CD4-positive, alpha-beta T cell treated with Interleukin-2 at 100 ng/mL for 4 hours (primary cell): Measurements from ENCODE around the gene ZNF175.
A peak's percentile ranks its signal among the peaks of the same experiment; 100 is the strongest.

ENCODE experiments used
- DNase-seq: peaks from one replicate; pipeline ENCODE4 v3.0.0-alpha.2; 2020; ENCODE audit warnings: low spot score

ZNF175 gene

DNA sequence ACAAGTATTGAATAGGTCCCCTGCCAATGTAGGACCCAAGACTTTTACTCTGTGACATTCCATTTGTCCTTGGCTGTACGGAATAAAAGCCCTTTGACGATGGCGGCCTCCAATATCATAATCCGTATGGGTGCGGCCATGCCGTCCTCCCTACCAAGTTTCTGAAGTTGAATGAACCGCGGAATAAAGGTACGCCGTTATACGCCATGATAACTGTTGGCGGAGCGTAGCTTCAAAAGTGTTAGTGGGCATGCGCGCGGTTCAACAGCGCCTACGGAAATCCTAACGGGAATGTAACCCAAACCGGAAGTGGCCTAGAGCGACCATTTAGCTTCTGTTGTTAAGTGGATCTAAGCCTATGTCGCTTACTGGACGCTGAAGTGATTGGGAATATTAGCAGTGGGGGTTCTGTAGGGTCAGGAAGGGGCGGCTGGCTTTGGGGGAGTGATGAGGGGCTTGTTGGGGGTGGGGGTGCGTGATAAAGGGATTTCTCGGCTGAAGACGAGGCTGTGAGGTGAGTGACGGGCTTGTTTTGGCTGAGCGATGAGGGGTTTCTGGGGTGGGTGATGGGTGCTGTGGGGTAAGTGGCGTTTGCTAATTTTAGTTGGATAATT lies at the start of gene ZNF175:
TSS of gene ZNF175 (plus strand) at position 322 of the 614 bp plus-strand sequence. CDS start 2,047 bp downstream, outside the sequence.
- peak; percentile 92 for DNase-seq

GRCh38 chr19:51521357-51521756 lies 49.7 kb upstream of the ZNF175 start:
- no peak for DNase-seq

DNA sequence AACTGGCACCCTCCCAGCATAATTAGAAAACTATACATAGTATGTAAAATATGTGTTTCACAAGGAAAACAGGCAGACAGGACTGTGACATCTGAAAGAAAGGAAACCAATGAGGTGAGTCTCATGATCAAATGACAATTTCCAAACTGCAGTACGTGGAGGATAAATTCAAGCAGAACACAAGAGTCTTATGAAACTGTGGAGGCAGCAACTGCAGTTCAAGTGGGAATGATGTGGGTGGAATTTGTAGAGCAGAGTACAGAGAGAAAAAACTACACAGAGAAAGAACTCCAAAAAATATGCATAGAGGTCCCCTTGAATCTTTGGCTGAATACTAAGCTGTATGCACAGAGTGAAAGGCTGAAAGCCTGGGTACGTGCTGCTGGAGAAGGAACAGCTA lies 49.3 kb upstream of the ZNF175 start:
- DNase-seq: no peak

DNA sequence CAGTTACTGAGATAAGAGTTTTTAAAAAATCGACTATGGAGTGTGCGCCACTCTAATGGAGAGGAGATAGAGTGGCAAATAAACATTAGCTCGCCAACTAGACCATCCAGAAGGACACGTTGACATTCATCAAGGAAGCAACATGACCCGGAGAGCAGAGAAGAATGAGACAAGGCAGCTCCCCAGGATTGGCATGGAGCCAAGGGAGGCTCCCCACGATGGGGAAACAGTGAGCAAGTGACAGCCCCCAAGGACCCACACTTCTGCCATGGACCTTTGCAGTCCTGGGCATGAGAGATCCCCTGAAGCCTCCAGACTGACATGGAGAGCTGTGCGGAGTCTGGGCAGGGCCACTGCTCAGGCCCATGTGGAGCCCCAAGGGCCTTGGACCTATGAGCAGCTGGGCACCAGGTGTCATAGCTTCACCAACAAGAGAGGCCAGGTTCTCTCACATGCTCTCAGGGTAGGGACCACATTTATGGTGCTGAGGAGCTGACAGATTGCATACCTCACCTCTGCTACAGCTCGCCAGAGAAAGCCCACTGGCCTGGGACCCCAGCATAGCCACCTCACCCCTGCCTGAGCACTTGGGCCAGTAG lies 46.3 kb upstream of the ZNF175 start:
- no peak for DNase-seq

DNA sequence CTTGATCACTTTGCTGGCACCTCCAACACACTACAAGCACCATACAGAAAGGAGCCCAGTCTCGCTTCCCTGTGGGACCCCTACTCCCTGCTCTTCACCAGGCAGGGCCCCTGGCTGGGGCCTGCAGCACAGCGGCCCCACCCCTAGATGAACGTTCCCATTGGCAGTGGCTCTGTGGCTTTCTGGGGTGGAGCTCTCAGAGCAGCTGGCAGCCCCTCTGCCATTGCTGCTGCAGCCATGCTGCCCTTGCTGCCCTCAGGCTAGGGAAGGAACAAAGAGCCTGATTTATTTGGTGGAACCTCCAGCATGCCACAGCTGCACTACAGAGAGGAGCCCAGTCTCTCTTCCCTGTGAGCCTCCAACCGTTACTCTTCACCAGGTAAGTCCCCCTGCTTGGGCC lies 45.4 kb upstream of the ZNF175 start:
- no peak for DNase-seq

DNA sequence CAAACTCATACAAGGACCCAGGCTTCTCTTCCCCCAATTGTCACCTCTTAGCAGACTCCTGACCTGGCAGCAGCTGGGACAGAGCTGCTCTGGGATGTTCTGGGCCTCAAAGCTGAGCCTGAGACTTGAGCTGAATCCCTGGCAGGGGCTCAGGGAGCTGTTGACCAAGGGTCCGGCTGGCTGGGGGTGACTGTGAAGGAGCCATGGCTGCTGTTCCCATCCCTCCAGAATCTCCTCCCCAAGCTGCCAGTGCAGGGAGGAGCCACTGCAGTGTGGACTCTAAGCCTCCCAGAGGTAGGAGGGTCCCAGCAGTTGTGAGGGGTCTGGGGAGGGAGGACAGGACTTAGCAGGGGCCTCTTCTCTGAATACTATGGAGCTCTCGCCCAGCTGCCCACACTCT lies 41.8 kb upstream of the ZNF175 start:
- DNase-seq: no peak

DNA sequence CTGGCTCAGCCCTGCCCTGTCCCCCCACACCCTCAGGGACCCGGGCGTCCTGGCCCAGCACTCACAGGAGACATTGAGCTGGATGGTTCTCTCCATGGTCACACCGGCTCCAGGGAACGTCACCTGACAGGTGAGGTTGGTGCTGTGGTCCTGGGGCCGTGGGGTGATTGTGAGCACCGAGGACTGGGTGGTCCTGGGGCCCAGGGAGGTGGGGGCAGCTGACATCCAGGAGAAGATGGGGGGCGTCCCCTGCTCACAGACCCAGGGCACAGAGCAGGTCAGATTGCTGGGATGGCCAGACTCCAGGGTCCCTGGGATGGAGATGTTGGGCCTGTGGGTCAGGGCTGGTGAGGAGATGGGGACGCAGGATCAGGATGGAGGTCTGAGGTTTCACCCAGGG lies 40.5 kb upstream of the ZNF175 start:
- DNase-seq: no peak

- peak; percentile 17 for DNase-seq
Observed at GRCh38 chr19:51531349-51532315, 39.5 kb upstream of the ZNF175 start, which contains the start of gene SIGLEC6. TSS of gene SIGLEC6 (minus strand) at chr19:51531670. CDS start at chr19:51531648, 22 bp downstream.

GRCh38 chr19:51535535-51535934 lies 35.5 kb upstream of the ZNF175 start:
- DNase-seq: no peak

GRCh38 chr19:51539821-51540366 lies 31.2 kb upstream of the ZNF175 start:
- DNase-seq: no peak

GRCh38 chr19:51541458-51542357 lies 29.4 kb upstream of the ZNF175 start:
- DNase-seq: no peak

- DNase-seq: no peak
Observed at GRCh38 chr19:51542699-51543098, 28.4 kb upstream of the ZNF175 start.

DNA sequence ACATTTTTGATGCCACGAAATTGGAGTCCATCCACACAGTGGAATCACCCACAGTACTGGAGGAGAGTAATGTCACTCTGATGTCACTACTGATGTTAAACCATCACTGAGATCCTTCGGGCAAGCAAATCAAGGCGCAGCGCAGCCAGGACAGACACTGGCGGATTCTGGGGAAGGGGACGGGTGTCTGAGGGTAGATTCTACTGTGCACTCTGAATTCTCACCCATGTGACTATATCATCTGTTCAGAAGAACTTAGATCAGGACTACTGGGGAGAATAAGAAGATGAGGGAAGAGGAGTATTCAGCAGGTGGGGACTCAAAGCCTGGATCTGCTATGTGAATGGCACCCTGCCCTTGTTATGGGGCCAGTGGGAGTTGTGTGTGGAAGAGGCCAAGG lies 27.0 kb upstream of the ZNF175 start:
- DNase-seq: no peak

- no peak for DNase-seq
Observed at GRCh38 chr19:51546107-51546649, 24.9 kb upstream of the ZNF175 start.

DNA sequence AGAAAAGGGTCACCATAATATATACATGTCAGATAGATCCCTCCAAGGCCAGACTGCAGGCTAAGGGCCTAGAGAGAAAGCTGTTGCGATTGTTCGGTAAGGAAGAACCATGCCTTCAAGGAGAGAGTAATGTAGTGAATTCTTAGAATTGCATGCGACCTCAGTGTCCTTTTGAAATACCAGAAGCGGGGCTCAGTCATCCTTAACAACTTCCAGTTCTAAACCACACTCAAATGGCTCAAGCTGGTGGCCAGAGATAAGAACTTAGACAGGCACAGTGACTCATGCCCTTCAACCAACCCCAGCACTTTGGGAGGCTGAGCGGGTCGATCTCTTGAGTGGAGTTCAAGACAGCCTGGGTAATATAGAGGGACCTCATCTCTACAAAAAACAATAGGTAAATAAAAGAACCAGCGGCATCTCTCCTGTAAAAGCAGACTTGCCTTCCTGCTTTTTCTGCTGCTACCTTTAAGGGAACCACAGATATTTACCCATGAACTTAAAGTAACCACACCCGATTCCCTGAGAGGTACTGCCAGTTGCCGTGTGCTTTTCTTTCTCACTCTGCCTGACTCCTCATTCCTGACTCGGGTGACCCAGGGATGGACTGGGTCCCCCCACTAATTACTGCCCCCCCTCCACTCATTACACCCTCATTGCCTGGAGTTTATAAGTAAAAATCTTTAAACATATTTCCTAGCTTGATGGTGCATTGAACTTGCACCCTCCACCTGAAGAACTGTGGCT lies 24.3 kb upstream of the ZNF175 start:
- DNase-seq: no peak

GRCh38 chr19:51547397-51548212 lies 23.5 kb upstream of the ZNF175 start:
- no peak for DNase-seq

GRCh38 chr19:51548213-51548651 lies 22.9 kb upstream of the ZNF175 start:
- DNase-seq: no peak

- DNase-seq: no peak
Observed at GRCh38 chr19:51548891-51549305, 22.2 kb upstream of the ZNF175 start.

DNA sequence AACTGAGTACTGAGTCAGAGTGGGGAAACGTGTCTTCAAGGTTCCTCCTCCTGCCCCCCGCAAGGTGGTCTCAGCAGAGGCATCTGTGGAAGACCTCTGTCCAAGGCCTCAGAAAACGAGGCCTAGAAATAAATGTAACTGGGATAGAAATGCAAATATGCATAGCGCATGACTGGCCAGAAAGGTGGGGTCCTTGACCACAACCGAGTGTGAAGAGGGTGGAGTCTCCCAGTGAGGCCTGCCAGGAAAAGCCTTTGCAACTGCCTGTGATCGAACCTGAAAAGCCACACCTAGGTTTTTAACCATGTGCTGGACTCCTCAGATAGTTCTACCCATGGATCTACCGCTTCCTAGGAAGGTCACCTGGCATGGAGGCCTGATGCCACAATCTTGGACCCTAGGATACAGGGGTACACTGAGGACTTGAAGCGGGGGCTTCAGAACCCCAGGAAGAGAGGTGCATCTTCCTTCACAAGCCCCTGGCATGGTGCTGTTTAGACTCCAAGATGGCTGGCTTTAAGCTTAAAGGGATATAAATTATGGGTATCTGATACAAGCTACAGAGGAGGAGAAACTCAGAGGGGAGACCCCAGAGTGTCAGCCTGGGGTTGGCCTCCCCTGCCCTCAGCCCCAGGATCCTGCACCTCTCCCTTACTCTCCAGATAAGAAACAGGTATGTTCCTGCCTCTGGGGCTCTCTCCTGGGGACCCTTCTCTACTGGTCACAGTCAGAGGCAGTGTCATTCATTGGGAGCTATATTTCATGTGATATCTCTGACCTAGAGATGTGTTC lies 21.4 kb upstream of the ZNF175 start:
- no peak for DNase-seq
